ENCODE data around the gene NRIP2.

The NRIP2 gene

GRCh38 chr12:2833810-2834209 lies 1.0 kb downstream of the NRIP2 start:
- H3K4me3 ChIP-seq (ENCODE audit: control insufficient read depth, low read depth, low read length) = no peak overlapping the region
- no peak for TF ChIP-seq CTCF (conservative IDR thresholded peaks at IDR 0.05; ENCODE audit: control insufficient read depth, insufficient read depth, low read depth, low read length)
- no peak for DNase-seq (ENCODE audit: low read depth)

GRCh38 chr12:2833327-2833726 lies 1.5 kb downstream of the NRIP2 start:
- DNase-seq (ENCODE audit: low read depth) = no peak
- TF ChIP-seq CTCF (conservative IDR thresholded peaks at IDR 0.05; ENCODE audit: control insufficient read depth, insufficient read depth, low read depth, low read length) = no peak
- H3K4me3 ChIP-seq (ENCODE audit: control insufficient read depth, low read depth, low read length) = no peak overlapping the region

- H3K4me3 ChIP-seq (ENCODE audit: control insufficient read depth, low read depth, low read length) = no peak overlapping the region
- no peak for DNase-seq (ENCODE audit: low read depth)
- no peak for TF ChIP-seq CTCF (conservative IDR thresholded peaks at IDR 0.05; ENCODE audit: control insufficient read depth, insufficient read depth, low read depth, low read length)
Measured at GRCh38 chr12:2832550-2833127, 2.2 kb downstream of the NRIP2 start.

GRCh38 chr12:2829275-2829674 lies 5.6 kb downstream of the NRIP2 start:
- no peak for DNase-seq (ENCODE audit: low read depth)
- TF ChIP-seq CTCF (conservative IDR thresholded peaks at IDR 0.05; ENCODE audit: control insufficient read depth, insufficient read depth, low read depth, low read length) = no peak
- H3K4me3 ChIP-seq (ENCODE audit: control insufficient read depth, low read depth, low read length) = no peak overlapping the region

GRCh38 chr12:2826721-2827515 lies 7.9 kb downstream of the NRIP2 start:
- no peak for TF ChIP-seq CTCF (conservative IDR thresholded peaks at IDR 0.05; ENCODE audit: control insufficient read depth, insufficient read depth, low read depth, low read length)
- H3K4me3 ChIP-seq (ENCODE audit: control insufficient read depth, low read depth, low read length) = no peak overlapping the region
- no peak for DNase-seq (ENCODE audit: low read depth)

GRCh38 chr12:2826036-2826435 lies 8.8 kb downstream of the NRIP2 start:
- H3K4me3 ChIP-seq (ENCODE audit: control insufficient read depth, low read depth, low read length) = no peak overlapping the region
- TF ChIP-seq CTCF (conservative IDR thresholded peaks at IDR 0.05; ENCODE audit: control insufficient read depth, insufficient read depth, low read depth, low read length) = no peak
- no peak for DNase-seq (ENCODE audit: low read depth)
